PC-9 (cell line): ENCODE results near the gene FBXO44.

ENCODE experiments used
- EZH2 ChIP-seq: fragments of 200-600 bp; sonication (generic); IDR thresholded peaks from 2 replicates; pipeline ENCODE4 v1.8.0; 2017; ENCODE audit warnings: antibody characterized with exemption, low read depth
- TF ChIP-seq, protein P1 (sequence below): fragments of 200-600 bp; sonication (generic); conservative IDR thresholded peaks from 2 replicates; pipeline ENCODE4 v1.6.1; 2017; ENCODE audit warnings: mixed run types, antibody characterized with exemption, mild to moderate bottlenecking, moderate library complexity

GRCh38 chr1:11706292-11706691 lies 51.6 kb downstream of the FBXO44 start:
- TF ChIP-seq, protein P1, sequence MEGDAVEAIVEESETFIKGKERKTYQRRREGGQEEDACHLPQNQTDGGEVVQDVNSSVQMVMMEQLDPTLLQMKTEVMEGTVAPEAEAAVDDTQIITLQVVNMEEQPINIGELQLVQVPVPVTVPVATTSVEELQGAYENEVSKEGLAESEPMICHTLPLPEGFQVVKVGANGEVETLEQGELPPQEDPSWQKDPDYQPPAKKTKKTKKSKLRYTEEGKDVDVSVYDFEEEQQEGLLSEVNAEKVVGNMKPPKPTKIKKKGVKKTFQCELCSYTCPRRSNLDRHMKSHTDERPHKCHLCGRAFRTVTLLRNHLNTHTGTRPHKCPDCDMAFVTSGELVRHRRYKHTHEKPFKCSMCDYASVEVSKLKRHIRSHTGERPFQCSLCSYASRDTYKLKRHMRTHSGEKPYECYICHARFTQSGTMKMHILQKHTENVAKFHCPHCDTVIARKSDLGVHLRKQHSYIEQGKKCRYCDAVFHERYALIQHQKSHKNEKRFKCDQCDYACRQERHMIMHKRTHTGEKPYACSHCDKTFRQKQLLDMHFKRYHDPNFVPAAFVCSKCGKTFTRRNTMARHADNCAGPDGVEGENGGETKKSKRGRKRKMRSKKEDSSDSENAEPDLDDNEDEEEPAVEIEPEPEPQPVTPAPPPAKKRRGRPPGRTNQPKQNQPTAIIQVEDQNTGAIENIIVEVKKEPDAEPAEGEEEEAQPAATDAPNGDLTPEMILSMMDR, result no peak
- no peak for TF ChIP-seq EZH2
